Prostate gland (tissue), 2 donors: Measurements from ENCODE around the gene ARL3. TPM values are rescaled to one million over a fixed set of nuclear protein-coding genes. Genes with fewer than 3 reads are reported as not detected.

ENCODE experiments used
- DNase-seq: peaks from one replicate; pipeline ENCODE4 v3.0.0-alpha.2; 2019; ENCODE audit warnings: low spot score
- H3K27ac ChIP-seq, 2 donors: fragments of 200-600 bp; sonication (generic); 2 replicates each; pipeline ENCODE4 v1.5.1; 2017 to 2019
- H3K27me3 ChIP-seq: fragments of 200-600 bp; sonication (generic); replicated peaks from 2 replicates; pipeline ENCODE4 v1.5.1; 2019; ENCODE audit not compliant: insufficient read depth
- H3K36me3 ChIP-seq, 2 donors: fragments of 200-600 bp; sonication (generic); 1 replicate in 1 of 2; 2 replicates in 1 of 2; pipeline versions ENCODE4 v1.5.1 to v1.8.1; 2017 to 2019
- H3K4me1 ChIP-seq: fragments of 200-600 bp; sonication (generic); replicated peaks from 2 replicates; pipeline ENCODE4 v1.5.1; 2019
- H3K4me3 ChIP-seq, 2 donors: fragments of 200-600 bp; sonication (generic); 2 replicates each; pipeline ENCODE4 v1.5.1; 2017 to 2019
- H3K9me3 ChIP-seq: fragments of 200-600 bp; sonication (generic); 2 replicates; pipeline ENCODE4 v1.5.1; 2017
- CTCF ChIP-seq, 4 experiments: fragments of 200-600 bp in 2 of 4; fragments of 450-650 bp in 2 of 4; sonication (generic) in 2 of 4; IDR thresholded peaks; 1 replicate in 3 of 4; 2 replicates in 1 of 4; pipeline ENCODE4 v1.5.1; 2016 to 2019; ENCODE audit warnings: antibody characterized with exemption in 4 of 4, mild to moderate bottlenecking in 2 of 4, moderate library complexity in 2 of 4
- POLR2A ChIP-seq: fragments of 450-650 bp; IDR thresholded peaks from one replicate; pipeline ENCODE4 v1.6.1; 2016; ENCODE audit warnings: antibody characterized with exemption, mild to moderate bottlenecking
- POLR2AphosphoS5 ChIP-seq: sonication (generic); formaldehyde crosslinking; IDR thresholded peaks from one replicate; pipeline ENCODE4 v1.6.1; 2017; ENCODE audit warnings: antibody characterized with exemption
- WGBS: methylation state at CpG from one replicate; pipeline ENCODE4 v1.1.5; 2018; 5-methylcytosine and 5-hydroxymethylcytosine counted together
- intact Hi-C: fragments of 100-400 bp; cut with DNase I; formaldehyde crosslinking; loops from one replicate; pipeline ENCODE4 v1.14.2; 2022
- total RNA-seq, 2 donors: library from RNA; depleted of rRNA; stranded (reverse); fragments of >200 nt; gene quantifications; one replicate each; pipeline ENCODE4 v1.1.0, GENCODE V29; 2016

The ARL3 gene
- total RNA-seq, 2 donors from 2014 or later: 8.0 to 8.5 TPM

- no peaks in the 10 kb centered on the region for H3K36me3 ChIP-seq
- WGBS: 28% methylated on average over 6 of the region's 6 CpGs
- H3K27ac ChIP-seq: no peak overlapping the region
- DNase-seq: no peak
- no peaks in the 10 kb centered on the region for H3K27me3 ChIP-seq
- no peak overlapping the region for H3K4me3 ChIP-seq
- intact Hi-C loops: no loop called here
- TF ChIP-seq POLR2A (no peak), POLR2AphosphoS5 (no peak), CTCF (IDR thresholded peaks at IDR 0.05) (no peak)
- no peaks in the 10 kb centered on the region for H3K9me3 ChIP-seq
- H3K4me1 ChIP-seq: no peaks in the 10 kb centered on the region
Measured at GRCh38 chr10:102633287-102633686, 80.9 kb downstream of the ARL3 start.

- 37% methylated on average over 5 of the region's 5 CpGs for WGBS
Measured at GRCh38 chr10:102632394-102633111, 81.6 kb downstream of the ARL3 start.

DNA sequence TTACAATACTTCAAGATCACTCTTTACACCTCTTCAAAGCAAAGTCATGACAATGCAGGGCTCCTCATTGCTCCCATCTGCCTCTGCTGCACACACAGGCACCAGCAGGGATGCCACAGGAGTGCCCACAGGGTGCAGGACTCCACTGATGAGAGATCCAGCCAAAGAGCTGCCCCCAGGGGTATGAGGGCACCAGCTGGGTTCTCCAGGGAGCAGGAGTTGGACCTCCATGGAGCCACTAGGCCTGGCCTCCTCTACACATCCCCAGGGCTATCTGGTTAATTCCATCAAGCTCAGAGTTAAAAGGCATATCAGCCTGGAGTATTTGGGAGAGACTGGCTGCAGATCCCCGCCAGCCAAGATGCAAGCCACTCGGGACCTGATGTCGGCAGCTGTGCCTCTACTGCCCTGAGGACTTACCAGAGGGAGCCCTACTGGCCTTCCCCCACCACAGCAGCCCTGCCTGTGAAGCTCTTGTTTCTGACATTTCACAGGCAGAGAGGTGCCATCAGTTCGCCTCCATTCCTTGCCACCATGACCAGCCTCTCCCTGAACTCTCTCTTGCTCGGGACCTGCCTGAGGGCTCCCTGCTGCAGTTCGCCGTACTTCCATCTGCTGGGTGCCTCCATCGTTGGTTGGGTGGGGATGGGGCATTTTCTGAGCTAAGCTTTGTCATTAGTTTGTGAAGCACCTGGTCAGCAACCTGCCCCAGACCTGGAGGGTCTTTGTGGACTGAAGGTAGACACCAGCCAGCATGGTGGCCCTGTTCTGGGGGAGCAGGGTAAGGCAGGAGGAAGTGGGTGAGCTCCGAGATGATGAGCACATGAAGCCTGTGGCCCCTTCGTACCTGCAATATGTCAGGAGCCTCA is 82.4 kb downstream of the ARL3 start:
- H3K4me3 ChIP-seq: no peak overlapping the region
- no peaks in the 10 kb centered on the region for H3K9me3 ChIP-seq
- no peaks in the 10 kb centered on the region for H3K36me3 ChIP-seq
- H3K27ac ChIP-seq: no peak overlapping the region
- TF ChIP-seq POLR2A (no peak), CTCF (IDR thresholded peaks at IDR 0.05) (no peak), POLR2AphosphoS5 (no peak)
- intact Hi-C loops: no loop called here
- DNase-seq: no peak
- WGBS: 93% methylated on average over 10 of the region's 10 CpGs
- H3K4me1 ChIP-seq: peaks cover 4% of the 10 kb centered on the region
- no peaks in the 10 kb centered on the region for H3K27me3 ChIP-seq

More at GRCh38 chr10:102632394-102633111, 81.6 kb downstream of the ARL3 start:
- no peak overlapping the region for H3K4me3 ChIP-seq
- H3K4me1 ChIP-seq: no peaks in the 10 kb centered on the region
- H3K27ac ChIP-seq: no peak overlapping the region
- no peaks in the 10 kb centered on the region for H3K27me3 ChIP-seq
- intact Hi-C loops: no loop called here
- TF ChIP-seq POLR2AphosphoS5: no peak
- no peak for TF ChIP-seq POLR2A
- TF ChIP-seq CTCF (IDR thresholded peaks at IDR 0.05): no peak
- H3K36me3 ChIP-seq: no peaks in the 10 kb centered on the region
- no peaks in the 10 kb centered on the region for H3K9me3 ChIP-seq
- DNase-seq: no peak

DNA sequence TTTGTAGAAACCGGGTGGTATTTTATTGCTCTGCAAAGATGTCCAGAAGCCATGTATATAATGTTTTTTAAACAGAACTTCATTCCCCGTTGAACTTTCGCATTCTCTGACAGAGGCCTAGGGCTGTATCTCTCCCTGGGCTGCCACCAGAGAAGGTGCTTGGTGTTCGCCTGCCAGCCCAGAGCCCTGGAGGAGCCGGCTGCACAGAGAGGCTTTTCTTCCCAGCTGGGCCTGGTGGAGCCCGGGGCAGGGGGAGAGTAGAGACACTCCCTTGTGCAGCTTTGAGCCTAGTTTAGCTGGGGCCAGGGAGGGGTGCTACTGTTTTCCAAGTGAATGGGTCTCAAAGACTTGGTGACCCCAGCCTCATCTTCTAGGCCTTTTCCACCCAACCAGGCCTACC is 83.5 kb downstream of the ARL3 start:
- H3K9me3 ChIP-seq: no peaks in the 10 kb centered on the region
- intact Hi-C loops: no loop called here
- no peak overlapping the region for H3K27ac ChIP-seq
- DNase-seq: no peak
- H3K27me3 ChIP-seq: no peaks in the 10 kb centered on the region
- H3K4me1 ChIP-seq: peaks cover 4% of the 10 kb centered on the region
- 72% methylated on average over 6 of the region's 6 CpGs for WGBS
- no peak for TF ChIP-seq POLR2AphosphoS5
- TF ChIP-seq POLR2A: no peak
- no peak for TF ChIP-seq CTCF (IDR thresholded peaks at IDR 0.05)
- no peaks in the 10 kb centered on the region for H3K36me3 ChIP-seq
- H3K4me3 ChIP-seq: no peak overlapping the region
